ENCODE data around the gene SEC24C.
"Not testable (repeated sequence)": the region's sequence is repeated elsewhere in the genome, so short reads cannot be mapped to it uniquely, and the experiment has no call there.

SEC24C gene

DNA sequence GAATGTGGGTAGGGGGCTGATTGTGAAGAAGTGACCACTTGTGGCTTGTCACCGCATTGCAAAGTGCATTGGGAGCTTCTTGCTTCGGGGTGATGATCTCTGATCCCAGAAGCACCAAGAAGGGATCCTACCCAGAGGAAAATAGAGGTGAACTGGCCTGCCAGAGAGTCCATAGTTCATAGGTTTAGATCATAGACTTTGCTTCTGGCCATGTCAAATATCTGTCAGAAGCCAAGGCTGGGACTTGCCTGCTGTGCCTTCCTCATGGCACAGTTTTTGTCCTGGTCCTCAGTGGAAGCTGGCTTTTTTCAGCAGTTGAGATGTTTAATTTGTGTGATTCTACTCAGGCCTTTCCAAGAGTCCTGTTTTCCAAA, 42.3 kb downstream of the SEC24C start:
- TF ChIP-seq, protein P1, sequence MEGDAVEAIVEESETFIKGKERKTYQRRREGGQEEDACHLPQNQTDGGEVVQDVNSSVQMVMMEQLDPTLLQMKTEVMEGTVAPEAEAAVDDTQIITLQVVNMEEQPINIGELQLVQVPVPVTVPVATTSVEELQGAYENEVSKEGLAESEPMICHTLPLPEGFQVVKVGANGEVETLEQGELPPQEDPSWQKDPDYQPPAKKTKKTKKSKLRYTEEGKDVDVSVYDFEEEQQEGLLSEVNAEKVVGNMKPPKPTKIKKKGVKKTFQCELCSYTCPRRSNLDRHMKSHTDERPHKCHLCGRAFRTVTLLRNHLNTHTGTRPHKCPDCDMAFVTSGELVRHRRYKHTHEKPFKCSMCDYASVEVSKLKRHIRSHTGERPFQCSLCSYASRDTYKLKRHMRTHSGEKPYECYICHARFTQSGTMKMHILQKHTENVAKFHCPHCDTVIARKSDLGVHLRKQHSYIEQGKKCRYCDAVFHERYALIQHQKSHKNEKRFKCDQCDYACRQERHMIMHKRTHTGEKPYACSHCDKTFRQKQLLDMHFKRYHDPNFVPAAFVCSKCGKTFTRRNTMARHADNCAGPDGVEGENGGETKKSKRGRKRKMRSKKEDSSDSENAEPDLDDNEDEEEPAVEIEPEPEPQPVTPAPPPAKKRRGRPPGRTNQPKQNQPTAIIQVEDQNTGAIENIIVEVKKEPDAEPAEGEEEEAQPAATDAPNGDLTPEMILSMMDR (IDR thresholded peaks at IDR 0.05; ENCODE audit: low read depth, low read length) = no peak

DNA sequence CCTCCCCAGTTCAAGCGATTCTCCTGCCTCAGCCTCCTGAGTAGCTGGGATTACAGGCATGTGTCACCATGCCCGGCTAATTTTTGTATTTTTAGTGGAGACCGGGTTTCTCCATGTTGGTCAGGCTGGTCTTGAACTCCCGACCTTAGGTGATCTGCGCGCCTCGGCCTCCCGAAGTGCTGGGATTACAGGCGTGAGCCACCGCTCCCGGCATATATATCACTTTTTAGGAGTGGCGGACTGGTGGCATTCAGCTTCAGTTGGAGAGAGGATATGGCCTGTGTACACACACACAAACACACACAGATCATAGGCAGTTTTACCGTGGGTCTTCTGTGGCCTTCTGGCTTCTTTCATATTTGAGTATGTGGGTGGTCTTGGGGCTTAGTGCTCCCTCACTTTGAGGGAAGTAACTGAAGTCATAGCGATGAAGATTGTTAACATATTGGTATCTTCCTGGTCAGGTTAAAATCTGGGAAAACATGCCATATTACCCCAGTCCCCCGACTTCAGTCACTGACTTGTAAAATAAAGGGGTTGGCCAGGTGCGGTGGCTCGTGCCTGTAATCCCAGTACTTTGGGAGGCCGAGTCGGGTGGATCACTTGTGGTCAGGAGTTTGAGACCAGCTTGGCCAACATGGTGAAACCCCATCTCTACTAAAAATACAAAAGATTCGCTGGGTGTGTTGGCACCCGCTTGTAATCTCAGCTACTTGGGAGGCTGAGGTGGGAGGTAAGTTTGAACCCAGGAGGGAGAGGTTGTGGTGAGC, 43.0 kb downstream of the SEC24C start:
- DNase-seq (ENCODE audit: low read depth in 2 of 2) = not testable (repeated sequence)
- peak overlapping the region in 1 of 2 donors; percentile 26 for H3K4me3 ChIP-seq (replicated peaks in 1 of 2; ENCODE audit: low read depth in 2 of 2, low read length in 2 of 2)

More for the DNA sequence above, 42.3 kb downstream of the SEC24C start:
- peak overlapping the region; percentile 73 to 97 for H3K4me3 ChIP-seq (replicated peaks in 1 of 2; ENCODE audit: low read depth in 2 of 2, low read length in 2 of 2)
- DNase-seq (ENCODE audit: low read depth in 2 of 2) = no peak

DNA sequence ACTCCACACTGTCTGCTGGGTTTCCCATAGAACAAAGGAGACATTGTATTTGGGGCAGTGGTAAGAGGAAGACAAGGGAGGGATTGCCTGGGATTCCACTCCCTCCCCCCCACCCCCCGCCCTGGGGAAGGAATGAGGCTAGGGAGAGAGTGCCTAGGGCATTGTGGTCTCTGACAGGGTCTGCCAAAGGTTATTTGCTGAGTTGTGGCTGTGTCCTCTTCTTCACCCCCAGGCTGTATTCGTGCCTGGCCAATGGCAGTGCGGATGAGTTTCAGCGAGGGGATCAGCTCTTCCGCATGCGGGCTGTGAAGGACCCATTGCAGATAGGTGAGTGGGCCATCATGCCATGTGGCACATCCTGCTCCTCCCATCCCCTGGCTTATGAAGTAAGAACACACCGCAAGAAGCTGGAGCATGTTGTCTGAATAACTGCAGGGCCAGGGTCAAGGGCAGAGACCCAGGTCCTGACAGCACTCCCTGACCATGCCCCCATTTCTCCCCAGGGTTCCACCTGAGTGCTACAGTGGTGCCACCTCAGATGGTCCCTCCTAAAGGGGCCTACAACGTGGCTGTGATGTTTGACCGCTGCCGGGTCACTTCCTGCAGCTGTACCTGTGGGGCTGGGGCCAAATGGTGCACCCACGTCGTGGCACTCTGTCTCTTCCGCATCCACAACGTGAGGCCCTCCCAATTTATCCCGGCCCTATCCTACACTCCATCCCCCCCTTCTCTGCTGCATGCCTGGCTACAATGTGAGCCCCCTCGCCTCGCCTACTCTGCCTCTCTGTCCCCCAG, 44.9 kb downstream of the SEC24C start:
- DNase-seq (ENCODE audit: low read depth in 2 of 2) = no peak
- H3K4me3 ChIP-seq (replicated peaks in 1 of 2; ENCODE audit: low read depth in 2 of 2, low read length in 2 of 2) = no peak overlapping the region
- TF ChIP-seq, protein P1 (IDR thresholded peaks at IDR 0.05; ENCODE audit: low read depth, low read length) = no peak

DNA sequence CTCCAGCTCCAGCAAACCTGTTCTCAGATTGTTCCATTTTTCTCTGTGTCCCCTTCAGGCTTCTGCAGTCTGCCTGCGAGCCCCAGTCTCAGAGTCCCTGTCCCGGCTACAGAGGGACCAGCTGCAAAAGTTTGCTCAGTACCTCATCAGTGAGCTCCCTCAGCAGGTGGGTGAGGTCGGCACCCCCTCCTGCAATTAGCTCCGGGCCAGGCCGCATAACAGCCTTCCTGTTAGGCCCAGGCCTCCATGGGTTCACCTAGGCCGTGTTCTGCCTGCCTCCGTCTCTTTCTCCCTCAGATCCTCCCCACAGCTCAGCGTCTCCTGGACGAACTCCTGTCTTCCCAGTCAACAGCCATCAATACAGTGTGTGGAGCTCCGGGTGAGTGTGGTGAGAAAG, 45.5 kb downstream of the SEC24C start:
- TF ChIP-seq, protein P1 (IDR thresholded peaks at IDR 0.05; ENCODE audit: low read depth, low read length) = no peak
- no peak for DNase-seq (ENCODE audit: low read depth in 2 of 2)
- H3K4me3 ChIP-seq (replicated peaks in 1 of 2; ENCODE audit: low read depth in 2 of 2, low read length in 2 of 2) = no peak overlapping the region

DNA sequence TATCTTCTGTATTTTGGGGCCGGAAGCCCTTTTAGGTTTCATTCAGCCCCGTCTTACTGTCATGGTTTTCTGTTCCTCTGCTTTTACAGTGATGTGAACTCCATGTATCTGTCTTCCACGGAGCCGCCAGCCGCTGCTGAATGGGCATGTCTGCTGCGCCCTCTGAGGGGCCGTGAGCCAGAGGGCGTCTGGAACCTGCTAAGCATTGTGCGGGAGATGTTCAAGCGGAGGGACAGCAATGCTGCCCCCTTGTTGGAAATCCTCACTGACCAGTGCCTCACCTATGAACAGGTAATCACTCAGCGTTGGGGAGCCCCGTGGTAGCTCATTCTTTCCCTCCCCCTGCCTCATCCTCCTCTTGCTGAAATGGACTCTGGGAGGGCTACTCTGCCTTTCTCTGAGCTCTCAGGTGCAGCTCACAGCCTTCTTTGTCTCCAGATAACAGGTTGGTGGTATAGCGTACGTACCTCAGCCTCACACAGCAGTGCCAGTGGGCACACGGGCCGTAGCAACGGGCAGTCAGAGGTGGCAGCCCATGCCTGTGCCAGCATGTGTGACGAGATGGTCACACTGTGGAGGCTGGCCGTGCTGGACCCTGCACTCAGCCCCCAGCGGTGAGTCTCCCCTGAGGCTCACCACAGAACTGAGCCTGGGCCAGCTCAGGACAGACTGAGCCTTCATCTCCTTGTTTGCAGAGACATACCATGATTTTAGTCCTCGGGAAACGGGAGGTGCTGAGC, 46.9 kb downstream of the SEC24C start:
- DNase-seq (ENCODE audit: low read depth in 2 of 2) = no peak
- no peak overlapping the region for H3K4me3 ChIP-seq (replicated peaks in 1 of 2; ENCODE audit: low read depth in 2 of 2, low read length in 2 of 2)
- TF ChIP-seq, protein P1 (IDR thresholded peaks at IDR 0.05; ENCODE audit: low read depth, low read length) = no peak

DNA sequence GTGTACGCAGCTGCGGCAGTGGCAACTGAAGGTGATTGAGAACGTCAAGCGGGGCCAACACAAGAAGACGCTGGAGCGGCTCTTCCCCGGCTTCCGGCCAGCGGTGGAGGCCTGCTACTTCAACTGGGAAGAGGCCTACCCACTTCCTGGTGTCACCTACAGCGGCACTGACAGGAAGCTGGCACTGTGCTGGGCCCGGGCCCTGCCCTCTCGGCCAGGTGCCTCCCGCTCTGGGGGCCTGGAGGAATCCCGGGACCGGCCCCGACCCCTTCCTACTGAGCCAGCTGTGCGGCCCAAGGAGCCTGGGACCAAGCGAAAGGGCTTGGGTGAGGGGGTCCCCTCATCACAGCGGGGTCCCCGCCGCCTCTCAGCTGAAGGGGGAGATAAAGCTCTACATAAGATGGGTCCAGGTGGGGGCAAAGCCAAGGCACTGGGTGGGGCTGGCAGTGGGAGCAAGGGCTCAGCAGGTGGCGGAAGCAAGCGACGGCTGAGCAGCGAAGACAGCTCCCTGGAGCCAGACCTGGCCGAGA, 47.8 kb downstream of the SEC24C start:
- H3K4me3 ChIP-seq (replicated peaks in 1 of 2; ENCODE audit: low read depth in 2 of 2, low read length in 2 of 2) = no peak overlapping the region
- DNase-seq (ENCODE audit: low read depth in 2 of 2) = no peak
- TF ChIP-seq, protein P1 (IDR thresholded peaks at IDR 0.05; ENCODE audit: low read depth, low read length) = no peak
